ENCODE measurements around the gene MYZAP.

GRCh38 chr15:57571725-57572124 lies 20.0 kb upstream of the MYZAP start:
- no peak for TF ChIP-seq CTCF (conservative IDR thresholded peaks at IDR 0.05; ENCODE audit: low read length)
- TF ChIP-seq EZH2phosphoT487 (IDR thresholded peaks at IDR 0.05; ENCODE audit: borderline replicate concordance), result no peak

Data from Loucy (cell line).